DND-41 (cell line): ENCODE measurements around the gene RELT.

Experiments
- EZH2 ChIP-seq: IDR thresholded peaks from 3 replicates; pipeline ENCODE4 v1.6.1; 2012; ENCODE audit warnings: borderline replicate concordance, low read depth, mild to moderate bottlenecking, moderate library complexity, low read length, inconsistent platforms; ENCODE audit not compliant: severe bottlenecking
- TF ChIP-seq, protein P1 (sequence below): IDR thresholded peaks from 2 replicates; pipeline ENCODE4 v1.5.1; 2012; ENCODE audit warnings: borderline replicate concordance, low read length, moderate library complexity, mild to moderate bottlenecking; ENCODE audit not compliant: poor library complexity, severe bottlenecking; ENCODE audit errors: extremely low read depth

DNA sequence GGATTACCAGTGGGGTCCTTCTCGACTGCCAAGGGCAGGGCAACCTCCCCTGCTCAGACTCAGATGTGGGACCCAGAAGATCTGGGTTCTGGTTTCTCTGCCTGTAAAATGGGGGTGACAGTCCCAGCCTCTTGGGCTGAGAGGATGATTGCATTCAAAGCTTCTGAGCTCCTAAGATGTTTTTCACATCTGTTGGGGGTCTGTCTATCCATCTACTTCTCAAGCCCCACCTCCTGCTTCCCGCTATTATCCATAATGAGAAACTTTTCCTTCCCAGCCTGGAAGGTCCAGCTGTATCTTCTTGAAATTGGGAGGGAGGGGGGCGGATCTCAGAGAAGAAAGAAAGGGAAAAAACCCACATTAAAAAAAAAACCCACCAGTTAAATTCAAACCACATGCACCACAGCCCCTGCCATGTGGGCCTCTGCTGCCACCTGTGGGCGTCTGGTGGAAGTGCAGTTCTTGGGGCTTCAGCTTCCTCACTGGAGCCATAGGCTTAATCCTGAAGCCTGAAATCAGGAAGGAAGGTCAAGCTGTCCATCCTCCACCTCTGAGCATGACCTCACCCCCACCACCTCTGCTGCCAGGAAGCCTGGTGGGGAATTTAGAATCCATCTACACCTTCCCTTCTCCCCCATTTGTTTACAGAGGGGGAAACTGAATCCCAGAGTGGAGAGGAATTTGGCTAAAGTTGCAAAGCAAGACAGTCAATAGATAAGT lies 40.8 kb upstream of the RELT start:
- TF ChIP-seq, protein P1, sequence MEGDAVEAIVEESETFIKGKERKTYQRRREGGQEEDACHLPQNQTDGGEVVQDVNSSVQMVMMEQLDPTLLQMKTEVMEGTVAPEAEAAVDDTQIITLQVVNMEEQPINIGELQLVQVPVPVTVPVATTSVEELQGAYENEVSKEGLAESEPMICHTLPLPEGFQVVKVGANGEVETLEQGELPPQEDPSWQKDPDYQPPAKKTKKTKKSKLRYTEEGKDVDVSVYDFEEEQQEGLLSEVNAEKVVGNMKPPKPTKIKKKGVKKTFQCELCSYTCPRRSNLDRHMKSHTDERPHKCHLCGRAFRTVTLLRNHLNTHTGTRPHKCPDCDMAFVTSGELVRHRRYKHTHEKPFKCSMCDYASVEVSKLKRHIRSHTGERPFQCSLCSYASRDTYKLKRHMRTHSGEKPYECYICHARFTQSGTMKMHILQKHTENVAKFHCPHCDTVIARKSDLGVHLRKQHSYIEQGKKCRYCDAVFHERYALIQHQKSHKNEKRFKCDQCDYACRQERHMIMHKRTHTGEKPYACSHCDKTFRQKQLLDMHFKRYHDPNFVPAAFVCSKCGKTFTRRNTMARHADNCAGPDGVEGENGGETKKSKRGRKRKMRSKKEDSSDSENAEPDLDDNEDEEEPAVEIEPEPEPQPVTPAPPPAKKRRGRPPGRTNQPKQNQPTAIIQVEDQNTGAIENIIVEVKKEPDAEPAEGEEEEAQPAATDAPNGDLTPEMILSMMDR, result peak; percentile 99
- TF ChIP-seq EZH2, result no peak
